Measurements from ENCODE around the gene NLGN1. TPM values are rescaled to one million over a fixed set of nuclear protein-coding genes. Genes with fewer than 3 reads are reported as not detected.
A peak's percentile ranks its signal among the peaks of the same experiment; 100 is the strongest.

NLGN1 gene
- total RNA-seq, 1 experiment from 2014 or later: 4.2 TPM

DNA sequence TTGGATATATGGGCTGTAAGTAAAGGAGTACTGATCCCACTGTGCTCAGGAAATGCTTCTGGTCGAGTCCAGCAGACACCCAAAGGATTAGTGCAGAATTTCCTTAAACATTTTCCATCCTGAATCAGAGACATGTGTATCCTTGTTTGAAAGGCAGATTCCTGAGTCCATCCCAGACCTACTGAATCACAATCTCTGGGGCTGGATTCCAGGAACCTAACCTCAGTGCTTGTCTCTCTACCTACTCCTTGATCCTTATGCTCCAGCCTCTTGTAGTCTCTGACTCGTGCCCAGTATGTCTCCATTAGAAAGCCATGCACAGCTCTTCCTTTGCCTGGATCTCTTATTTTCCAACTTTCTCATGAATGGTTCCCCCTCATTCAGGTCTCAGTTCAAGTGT, 585.8 kb downstream of the NLGN1 start:
- DNase-seq (ENCODE audit: low read depth): peak; percentile 36

DNA sequence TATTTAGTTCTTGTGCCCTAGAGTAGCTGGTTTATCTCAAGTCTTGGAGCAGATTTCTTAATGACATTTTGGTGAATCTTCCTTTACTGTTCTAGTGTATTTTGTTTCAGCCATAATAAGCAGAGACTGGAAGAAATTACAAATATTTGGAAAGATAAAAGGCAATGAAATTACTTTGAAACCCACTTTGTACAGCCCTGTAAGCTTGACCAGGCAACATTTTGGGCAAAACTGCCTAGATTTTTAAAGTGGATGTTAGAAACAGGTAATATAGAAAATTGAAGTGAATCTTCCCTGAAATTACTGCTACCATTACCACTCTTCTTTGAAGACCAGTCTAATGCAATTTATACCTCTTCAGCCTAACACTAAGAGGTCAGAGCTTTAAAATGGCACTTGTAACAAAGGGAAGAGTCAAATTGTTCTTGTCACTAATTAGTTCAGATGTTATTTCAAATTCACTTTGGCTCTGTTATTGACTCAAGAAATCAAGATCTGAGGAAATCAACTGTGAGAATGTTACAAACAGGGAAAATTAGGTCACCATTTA, 589.4 kb downstream of the NLGN1 start:
- no peak for DNase-seq (ENCODE audit: low read depth)

DNA sequence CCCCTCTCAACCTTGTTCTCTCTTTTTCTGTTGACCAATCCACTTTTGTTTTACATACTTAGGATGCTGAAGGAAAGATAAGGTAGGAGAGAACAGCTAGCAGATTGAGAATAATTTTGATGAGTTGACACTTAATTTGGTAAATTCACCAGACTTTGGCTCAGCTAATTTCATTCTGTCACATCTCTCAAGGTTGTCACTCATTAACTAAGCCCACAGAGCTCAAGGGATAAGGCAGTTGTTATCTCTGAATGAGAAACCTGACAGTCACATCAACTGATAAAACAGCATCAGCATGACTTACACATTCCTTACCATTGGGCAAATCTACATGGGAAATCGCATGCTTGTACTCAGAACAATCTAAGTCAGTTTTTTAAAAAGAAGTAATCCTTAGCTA, 591.4 kb downstream of the NLGN1 start:
- no peak for DNase-seq (ENCODE audit: low read depth)

DNA sequence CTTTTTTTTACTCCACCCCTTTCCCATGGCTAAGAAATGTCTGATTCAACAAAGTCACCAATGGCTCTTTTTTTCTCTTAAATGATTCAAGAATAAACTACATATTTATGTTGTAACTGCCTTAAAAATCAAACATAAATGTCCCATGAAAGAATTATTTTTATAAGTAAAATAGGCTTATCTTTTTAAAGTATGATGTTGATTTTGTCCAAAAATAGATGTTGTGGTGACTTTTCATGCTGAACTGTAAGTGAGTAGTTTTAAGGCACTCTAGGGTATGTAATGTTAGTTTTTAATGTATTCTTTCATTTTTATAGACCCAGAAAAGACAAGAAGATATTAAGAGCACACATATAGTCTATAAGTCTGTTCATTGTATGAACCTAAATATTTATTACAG, 594.9 kb downstream of the NLGN1 start:
- no peak for DNase-seq (ENCODE audit: low read depth)

DNA sequence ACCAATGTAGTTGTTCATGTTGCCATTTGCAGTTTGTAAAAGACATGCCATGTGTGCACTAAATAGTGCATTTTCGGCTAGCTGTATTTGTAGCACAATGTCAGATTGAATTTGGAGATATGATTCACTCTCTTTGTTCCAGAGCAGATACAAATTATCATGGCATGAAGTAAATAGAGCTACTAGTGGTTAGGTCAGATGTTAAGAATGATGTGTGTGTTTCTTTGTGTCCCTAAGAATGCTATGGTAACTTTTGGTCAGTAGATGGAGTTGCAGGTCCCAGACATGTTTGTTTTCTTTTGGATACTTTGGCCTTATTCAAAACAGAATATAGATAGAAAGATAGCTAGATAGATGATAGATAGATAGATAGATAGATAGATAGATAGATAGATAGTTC, 595.8 kb downstream of the NLGN1 start:
- peak; percentile 77 for DNase-seq (ENCODE audit: low read depth)

DNA sequence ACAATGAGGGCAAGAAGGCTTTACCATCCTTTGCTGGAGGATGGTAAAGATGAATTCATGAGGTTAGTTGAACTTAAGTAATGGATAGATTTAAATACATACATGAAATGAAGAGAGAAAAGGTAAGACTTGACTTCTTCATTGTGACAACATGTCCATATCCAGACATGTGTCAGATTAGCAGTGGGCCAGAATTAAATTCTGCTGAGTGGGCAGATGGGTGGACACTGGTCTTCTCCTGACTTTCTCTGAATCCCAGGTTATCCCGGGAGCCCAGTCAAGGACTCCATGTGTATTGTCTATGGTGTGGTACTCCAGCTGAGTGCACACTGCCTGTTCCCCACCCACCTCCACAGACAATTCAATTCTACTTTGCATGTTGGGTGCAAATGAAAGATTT, 603.1 kb downstream of the NLGN1 start:
- no peak for DNase-seq (ENCODE audit: low read depth)

DNA sequence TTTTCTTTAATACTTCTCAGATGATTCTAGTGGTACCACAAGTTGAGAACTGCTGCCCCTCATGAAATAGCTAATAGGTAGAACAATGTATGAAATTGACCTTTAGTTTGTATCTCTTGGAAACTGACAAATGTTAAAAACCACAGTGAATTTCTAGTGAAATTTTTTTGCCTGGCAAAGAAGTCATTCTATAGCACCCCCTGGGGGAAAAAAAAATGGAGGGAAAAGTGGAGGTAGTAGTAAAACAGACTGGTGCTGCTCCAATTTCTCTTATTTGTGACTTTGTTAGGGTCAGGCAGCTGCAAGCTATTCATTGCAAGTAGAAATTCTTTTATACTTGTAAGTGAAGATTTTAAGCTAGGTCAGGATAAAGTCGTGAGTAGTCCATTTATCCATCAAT, 605.0 kb downstream of the NLGN1 start:
- peak; percentile 48 for DNase-seq (ENCODE audit: low read depth)

DNA sequence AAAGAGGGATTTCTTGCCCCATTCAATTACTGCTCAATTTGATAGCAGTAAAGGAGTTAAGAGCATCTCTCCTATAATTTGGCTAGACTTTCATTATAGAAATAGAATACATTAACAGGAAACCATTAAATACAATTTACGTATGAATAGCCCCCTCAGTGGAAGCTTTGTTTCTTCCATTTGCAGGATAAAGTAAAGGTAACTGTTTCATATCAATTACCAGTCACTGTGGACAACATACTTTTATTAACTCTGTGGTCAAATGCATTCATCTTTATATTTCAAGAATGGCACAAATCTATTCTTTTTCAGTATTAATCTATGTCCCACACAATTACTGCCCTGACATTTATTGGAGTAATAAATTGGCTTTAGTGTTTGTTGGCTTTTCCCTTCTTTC, 613.4 kb downstream of the NLGN1 start:
- no peak for DNase-seq (ENCODE audit: low read depth)

DNA sequence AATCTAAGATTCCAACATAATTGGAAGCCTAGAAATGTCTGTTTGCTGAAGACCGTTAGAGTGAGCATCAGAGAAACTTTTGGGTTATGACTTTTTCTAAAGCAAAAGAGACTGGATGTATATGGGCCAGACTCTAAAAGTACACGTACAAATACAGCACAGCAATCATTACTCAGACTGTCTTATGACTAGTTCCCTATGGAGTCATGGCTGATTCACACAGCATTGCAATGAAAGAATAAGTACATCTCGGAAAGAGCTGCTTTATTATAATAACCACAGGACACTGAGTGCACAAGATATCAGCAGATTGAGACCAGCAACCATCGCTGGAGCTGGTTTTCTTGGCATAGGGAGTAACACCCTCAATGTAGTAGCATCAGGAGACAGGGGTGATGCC, 618.6 kb downstream of the NLGN1 start:
- peak; percentile 71 for DNase-seq (ENCODE audit: low read depth)

DNA sequence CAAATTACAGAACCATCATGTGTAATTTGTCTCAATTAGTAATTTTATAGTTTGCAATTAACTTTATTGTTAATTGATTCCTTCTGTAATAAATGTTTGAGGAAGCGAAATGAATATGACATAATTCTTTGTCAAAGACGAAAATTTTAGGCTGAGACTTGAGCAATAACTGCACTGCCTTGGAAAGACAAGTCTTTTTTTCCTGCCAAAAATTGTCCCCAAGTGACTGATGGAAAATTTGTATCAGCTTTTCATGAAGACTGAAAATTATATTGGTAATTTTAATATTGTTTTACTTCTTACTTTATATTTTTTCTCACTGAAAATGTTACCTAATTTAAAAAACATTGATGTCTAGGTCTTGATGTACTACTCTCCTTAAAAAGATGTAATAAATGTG, 622.6 kb downstream of the NLGN1 start:
- no peak for DNase-seq (ENCODE audit: low read depth)

DNA sequence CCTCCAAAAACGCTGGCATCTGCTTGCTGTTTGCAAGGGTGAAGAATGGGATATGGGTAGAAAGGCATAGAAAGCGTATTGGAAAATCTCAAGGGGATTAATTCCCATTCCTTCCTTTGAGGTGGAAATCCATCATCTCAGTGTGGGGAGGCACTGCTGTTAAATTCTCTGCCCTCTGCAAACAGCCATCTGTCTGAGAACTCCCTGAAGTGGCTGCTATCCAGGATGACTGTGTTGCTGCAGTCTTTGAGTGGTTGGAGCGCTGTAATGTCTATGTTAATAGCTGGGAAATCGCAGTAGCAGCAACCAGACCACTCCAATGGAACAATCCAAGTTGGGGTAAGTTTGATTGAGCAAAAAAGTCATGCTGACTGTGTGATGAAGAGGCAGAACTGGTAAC, 625.9 kb downstream of the NLGN1 start:
- DNase-seq (ENCODE audit: low read depth): no peak

DNA sequence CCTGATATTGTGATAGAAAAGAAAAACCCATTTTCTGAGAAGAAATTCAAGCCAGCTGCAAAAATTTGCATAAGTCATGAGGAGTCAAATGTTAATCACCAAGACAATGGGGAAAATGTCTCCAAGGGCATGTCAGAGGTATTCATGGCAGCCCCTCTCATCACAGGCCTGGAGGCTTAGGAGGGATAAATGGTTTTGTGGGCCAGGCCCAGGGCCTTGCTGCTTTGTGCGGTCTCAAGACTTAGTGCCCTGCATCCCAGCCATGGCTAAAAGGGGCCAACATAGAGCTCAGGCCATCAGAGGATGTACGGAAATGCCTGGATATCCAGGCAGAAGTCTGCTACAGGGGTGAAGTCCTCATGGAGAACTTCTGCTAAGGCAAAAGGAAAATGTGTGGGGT, 631.1 kb downstream of the NLGN1 start:
- no peak for DNase-seq (ENCODE audit: low read depth)

DNA sequence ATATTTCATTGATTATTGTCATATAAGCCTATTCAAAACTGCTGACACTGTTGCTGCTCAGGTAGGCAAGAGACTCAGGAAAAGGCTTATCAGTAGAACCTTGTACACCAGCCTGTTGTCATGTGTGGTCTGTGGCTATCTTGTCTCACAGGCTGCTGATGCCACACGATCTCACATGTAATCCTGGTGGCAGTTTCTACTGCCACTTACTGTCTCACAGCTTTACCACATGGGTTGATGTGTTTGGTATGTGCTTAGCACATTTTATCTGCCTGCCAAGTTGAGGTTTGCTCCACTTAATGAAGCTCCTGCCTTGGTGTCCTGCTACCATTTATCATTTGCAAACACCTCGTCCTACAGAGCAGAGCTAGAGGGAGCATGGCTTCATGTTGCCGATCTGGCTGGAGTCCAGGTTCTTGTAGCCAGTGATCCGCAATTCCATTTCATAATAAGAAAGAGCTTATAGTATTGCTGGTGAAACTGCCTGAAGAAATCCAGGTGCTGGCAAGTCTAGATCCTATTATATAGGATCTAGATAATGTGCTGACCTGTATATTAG, 637.9 kb downstream of the NLGN1 start:
- no peak for DNase-seq (ENCODE audit: low read depth)

DNA sequence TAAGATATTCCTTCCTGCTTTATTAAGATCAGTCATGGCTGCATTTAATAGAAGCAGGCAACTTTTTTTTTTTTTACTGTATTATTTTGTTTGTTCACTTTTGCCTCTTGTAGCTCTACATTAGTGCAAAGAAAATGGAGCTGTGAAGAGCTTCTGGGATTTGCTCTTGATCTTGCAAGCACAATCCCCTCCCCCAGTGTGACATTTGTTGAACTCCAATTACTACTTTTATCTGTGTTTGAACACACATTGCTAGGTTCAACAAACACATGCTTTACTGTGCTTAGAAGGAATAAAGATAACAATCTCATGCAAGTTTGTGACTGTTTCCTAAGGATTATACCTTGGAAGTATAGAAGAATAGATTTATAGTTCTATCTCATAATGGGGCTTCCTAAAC, 648.8 kb downstream of the NLGN1 start:
- DNase-seq (ENCODE audit: low read depth): no peak

DNA sequence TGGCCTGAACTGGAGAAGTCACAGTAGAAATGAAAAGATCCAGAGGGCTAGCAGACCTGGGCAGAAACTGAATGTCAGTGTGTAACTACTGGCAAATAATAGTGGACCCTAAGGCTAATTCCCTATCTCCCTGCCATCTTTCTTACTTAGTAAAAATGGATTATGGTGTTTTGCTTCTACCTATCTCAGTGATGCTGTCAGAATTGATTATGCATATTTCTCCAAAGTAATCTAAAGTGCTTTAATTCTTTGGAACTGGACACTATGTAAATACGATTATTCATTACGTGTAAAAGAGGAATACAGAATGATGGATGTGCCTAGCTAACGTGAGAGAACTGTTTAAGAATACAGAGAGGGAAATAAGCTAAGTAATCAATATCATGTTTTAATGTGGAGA, 651.9 kb downstream of the NLGN1 start:
- no peak for DNase-seq (ENCODE audit: low read depth)

DNA sequence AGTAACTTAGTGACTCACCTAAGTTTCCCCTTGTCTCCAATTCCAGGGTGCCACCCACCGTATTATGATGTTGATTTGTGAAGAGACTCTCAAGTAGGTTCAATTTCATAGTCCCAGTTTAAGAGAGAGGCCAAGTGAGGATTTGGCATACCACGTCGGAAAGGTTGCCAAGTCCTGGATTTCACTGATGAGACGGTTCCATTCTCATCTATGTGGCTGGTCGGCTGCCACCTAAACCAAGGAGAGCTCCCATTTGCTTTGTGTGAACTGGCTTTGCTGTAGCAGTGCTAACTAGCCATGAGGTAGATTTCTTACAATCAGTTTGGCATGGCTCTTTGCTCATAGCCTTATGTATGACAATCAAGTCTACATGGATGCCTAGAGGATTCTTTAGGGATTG, 653.6 kb downstream of the NLGN1 start:
- no peak for DNase-seq (ENCODE audit: low read depth)

DNA sequence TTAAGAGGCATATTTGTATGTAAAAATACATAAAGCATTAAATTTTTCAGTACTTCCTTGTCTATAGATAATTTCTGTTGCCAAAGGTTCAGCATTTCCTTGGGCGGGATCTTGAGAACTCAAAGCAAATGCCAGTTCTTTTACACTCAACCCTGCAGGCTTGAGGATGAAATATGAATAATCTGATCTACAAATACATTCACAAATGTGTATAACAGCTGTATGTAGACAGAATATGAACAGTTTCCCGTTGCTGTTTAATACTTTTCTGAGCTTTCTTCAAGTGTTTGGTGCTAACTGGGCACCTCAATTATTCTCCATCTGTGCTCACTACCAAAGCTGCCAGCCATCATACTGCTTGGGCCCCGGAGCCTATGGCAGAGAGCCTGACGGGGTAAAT, 661.3 kb downstream of the NLGN1 start:
- DNase-seq (ENCODE audit: low read depth): no peak

DNA sequence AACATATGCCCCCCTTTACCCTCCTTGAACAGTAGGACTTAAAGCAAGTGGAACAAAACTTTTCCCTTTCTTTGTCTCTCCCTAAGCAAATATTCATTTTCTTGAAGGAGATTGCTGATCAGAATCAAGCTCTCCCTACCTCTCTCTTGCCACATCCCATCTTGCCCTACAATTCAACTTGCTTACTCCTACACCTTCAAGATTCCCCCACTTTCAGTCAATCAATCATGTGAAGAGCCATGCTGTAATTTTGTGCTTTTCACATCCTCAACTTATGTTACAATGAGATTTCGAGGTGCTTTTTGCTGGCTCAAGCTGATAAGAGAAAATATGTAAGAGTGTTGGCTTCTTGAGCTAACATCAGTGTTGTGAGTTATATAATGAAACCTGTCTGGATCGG, 662.9 kb downstream of the NLGN1 start:
- no peak for DNase-seq (ENCODE audit: low read depth)

DNA sequence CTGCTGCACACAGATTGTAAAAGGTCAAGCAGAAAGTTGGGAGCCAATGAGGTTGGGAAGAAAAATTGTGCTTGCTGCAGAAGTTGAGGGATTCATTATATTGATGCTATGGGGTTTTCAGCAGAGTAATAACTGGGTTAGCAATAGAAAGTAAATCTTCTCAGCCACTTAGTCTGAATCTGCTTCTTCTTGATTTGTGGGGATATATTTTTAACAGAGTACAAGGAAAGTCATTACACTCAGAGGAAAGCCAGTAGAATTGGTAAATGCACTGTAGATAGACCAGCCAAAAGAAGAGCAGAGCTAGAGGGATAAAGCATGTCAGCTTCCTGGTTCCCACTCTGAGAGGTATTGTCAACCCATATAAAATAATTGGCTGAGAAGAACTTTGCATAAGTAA, 663.6 kb downstream of the NLGN1 start:
- no peak for DNase-seq (ENCODE audit: low read depth)

DNA sequence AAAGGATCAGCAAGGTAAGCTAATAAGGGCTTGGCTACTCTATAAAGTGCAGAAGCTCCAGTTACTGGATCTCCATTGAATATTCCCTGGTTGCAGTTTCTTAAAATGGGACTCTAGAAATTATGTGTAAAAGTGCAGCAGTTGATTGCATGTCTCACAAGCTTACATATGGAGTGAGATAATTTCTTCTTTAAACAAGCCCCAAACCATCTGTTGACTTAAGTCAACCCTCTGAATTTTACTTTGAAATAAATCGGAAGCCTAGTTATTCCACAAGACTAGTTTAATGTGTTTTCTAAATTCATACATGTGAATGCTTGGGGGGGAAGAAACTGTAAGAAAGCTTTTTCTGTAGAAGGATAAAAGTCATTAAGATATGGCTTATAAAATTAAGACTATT, 664.2 kb downstream of the NLGN1 start:
- no peak for DNase-seq (ENCODE audit: low read depth)

DNA sequence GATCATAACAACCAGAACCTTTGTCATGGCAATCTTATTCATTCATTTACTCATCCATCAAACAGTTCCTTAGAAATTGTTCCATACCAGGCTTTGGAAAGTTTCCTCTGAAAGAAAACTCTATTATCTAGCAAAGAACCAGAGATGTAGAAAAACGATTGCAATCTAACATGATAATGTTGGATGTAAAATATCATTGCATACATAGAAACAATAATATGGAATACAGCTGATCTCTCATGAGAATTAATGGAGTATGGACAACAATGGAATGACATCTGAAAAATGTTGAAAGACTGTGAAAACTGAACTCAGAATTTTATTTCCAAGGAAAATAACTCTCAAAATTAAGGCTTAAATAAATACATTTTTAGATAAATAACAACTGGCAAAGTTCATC, 665.4 kb downstream of the NLGN1 start:
- peak; percentile 9 for DNase-seq (ENCODE audit: low read depth)

DNA sequence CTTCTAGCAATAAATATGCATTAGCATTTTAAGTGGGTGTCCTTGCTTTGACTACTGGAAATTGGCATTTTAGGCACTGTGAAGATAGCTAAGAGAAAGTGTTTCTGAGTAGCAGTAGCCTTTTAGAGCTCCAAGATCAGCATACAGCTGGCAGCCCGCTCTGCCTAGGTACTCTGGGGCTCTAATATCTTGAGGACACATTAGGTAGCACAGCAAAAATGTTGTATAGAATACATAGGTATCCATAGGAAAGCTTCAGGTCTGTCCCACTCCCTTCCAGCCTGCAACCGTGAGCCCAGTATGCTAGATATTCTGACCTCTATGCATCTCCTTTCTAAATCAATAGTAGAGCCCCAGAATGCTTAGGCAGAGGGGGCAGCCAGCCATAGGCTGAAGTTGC, 670.5 kb downstream of the NLGN1 start:
- no peak for DNase-seq (ENCODE audit: low read depth)

DNA sequence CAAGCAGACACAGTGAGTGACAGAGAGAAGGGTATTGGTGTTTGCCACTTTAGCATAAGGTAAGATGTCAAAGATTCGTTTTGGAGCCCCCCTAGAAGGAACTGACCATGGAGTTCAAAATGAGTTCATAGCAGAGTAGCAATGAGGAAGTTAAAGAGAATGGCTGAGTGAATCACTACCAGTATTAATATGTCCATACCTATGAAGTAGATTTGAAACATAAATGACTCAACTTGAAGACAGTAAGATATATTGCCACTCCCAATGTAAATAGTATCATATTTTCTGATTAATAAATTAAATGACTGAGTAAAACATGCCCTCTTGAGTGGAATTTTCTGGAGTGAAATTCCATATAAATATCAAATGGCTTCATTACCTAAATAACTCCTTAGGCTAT, 675.1 kb downstream of the NLGN1 start:
- no peak for DNase-seq (ENCODE audit: low read depth)

DNA sequence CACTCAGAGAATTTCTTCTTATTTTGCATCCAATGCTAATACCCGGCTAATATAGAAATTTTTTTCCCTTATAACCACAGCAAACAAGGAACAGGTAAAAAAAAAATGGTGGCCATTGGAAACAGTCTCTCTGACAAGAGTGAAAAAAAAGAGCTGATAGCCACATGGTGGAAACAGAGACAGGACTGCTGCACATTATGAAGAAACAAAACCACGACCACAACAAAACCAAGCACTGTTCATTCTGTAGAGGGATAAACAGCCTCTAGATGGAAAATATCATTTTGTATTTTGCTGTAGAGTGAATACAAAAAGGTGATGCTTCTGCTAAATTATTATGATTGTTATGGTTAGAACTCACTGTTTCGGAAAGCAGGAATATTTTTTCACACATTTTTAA, 686.2 kb downstream of the NLGN1 start:
- DNase-seq (ENCODE audit: low read depth): no peak

DNA sequence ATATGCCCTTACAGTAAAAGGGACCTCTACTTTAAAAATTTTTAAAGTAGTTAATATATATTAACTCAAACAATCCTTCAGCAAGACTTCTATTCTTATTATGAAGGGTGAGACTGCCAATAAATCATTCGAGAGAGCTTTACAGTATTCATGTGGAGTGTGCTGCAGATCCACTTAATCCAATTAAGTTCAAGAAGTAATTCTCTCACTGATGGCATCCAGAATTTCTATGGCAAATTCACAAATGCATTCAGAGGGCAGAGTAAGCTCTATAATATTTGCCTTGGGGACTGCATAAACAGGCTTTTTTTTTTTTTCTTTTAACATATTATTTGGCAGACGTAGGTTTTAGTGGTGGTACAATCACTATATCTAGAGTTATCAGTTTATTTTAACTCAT, 692.0 kb downstream of the NLGN1 start:
- no peak for DNase-seq (ENCODE audit: low read depth)

Data from M059J (cell line).